ENCODE measurements around the gene DHX35. TPM values are rescaled to one million over a fixed set of nuclear protein-coding genes. Genes with fewer than 3 reads are reported as not detected.
A peak's percentile ranks its signal among the peaks of the same experiment; 100 is the strongest.

The DHX35 gene
- total RNA-seq, 4 donors from 2014 or later, result 16.1 to 17.9 (median 16.4) TPM

DNA sequence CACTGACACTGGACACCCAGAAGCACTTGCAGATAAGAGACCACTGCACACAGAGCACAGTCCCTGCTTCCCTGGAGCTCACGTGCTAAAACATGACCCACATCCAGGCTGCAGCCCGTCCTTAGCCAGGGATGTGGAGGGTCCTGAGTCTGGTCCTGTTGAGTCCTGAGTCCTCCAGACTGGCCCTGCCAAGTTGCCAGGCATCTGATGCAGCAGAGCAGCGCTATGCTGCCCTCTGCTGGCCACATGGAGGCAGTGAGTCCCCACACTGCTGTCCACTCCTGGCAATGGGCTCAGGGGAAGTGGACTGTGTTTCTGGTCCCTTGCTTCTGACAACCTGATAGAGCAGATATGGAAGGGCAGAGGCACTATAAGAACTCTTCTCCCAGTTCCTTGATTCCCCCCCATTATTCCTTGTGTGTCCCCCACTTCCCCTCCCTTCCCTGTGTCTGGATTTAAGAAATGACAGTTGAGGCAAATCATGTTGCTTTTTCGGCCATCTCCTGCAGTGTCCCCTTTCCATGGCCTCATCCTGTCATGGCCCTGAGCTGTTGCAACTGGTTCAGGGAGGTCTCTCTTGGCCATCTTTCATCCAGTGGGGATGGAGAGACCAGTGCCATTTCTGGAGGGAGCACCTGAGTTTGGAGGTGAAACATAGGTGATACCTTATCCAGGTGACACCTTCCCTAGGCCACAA is 86.0 kb downstream of the DHX35 start:
- Histone ChIP-seq H3K36me3 (no peaks in the 10 kb centered on the region), H3K27me3 (no peaks in the 10 kb centered on the region), H3K9me3 (no peaks in the 10 kb centered on the region), H3K27ac (no peak overlapping the region), H3K4me3 (replicated peaks in 1 of 3) (no peak overlapping the region), H3K4me1 (peaks cover 3 to 4% of the 10 kb centered on the region in 2 donors)
- no peak for TF ChIP-seq POLR2A (IDR thresholded peaks at IDR 0.05)
- TF ChIP-seq, protein P1, sequence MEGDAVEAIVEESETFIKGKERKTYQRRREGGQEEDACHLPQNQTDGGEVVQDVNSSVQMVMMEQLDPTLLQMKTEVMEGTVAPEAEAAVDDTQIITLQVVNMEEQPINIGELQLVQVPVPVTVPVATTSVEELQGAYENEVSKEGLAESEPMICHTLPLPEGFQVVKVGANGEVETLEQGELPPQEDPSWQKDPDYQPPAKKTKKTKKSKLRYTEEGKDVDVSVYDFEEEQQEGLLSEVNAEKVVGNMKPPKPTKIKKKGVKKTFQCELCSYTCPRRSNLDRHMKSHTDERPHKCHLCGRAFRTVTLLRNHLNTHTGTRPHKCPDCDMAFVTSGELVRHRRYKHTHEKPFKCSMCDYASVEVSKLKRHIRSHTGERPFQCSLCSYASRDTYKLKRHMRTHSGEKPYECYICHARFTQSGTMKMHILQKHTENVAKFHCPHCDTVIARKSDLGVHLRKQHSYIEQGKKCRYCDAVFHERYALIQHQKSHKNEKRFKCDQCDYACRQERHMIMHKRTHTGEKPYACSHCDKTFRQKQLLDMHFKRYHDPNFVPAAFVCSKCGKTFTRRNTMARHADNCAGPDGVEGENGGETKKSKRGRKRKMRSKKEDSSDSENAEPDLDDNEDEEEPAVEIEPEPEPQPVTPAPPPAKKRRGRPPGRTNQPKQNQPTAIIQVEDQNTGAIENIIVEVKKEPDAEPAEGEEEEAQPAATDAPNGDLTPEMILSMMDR (IDR thresholded peaks at IDR 0.05), result peak; percentile 73 to 95 (median 80)
- peak; percentile 72 to 78 for DNase-seq
- WGBS, 2 donors, result 44% methylated on average over 2 of the region's 4 CpGs
- intact Hi-C loops (cut with DNase I), result loop anchor here (5.0 kb wide), 2 partner anchors 34 to 121 kb away; partner anchors contain the start of gene FAM83D

DNA sequence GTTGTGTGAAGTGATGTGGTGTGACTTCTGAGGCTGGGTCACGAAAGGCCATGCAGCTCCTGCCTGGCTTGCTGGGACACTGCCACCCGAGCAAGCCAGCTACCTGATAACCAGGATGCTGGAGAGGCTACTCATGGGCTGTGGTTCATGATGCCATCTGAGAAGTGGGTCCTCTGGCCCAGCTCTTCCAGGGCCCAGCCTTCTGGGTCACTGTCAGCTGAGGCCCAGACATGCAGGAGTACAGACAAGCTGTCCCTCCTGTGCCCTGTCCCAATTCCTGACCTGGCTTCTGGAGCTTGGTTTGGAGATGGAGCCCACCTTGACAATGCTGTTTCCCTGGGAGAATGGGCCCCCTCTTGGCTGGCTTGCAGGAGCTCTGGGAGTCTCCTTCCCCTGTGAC is 87.0 kb downstream of the DHX35 start:
- 100% methylated on average over 1 to 2 of the region's 2 CpGs for WGBS, 2 donors
- H3K27me3 ChIP-seq, result no peaks in the 10 kb centered on the region
- no peak overlapping the region for H3K27ac ChIP-seq
- TF ChIP-seq, protein P1 (IDR thresholded peaks at IDR 0.05), result no peak
- TF ChIP-seq POLR2A (IDR thresholded peaks at IDR 0.05), result no peak
- H3K4me1 ChIP-seq, result peaks cover 3 to 4% of the 10 kb centered on the region in 2 donors
- H3K9me3 ChIP-seq, result no peaks in the 10 kb centered on the region
- no peak overlapping the region for H3K4me3 ChIP-seq (replicated peaks in 1 of 3)
- no peaks in the 10 kb centered on the region for H3K36me3 ChIP-seq
- DNase-seq, result no peak
- intact Hi-C loops (cut with DNase I), result loop anchor here (5.0 kb wide), 2 partner anchors 33 to 122 kb away; partner anchors contain the start of gene FAM83D

DNA sequence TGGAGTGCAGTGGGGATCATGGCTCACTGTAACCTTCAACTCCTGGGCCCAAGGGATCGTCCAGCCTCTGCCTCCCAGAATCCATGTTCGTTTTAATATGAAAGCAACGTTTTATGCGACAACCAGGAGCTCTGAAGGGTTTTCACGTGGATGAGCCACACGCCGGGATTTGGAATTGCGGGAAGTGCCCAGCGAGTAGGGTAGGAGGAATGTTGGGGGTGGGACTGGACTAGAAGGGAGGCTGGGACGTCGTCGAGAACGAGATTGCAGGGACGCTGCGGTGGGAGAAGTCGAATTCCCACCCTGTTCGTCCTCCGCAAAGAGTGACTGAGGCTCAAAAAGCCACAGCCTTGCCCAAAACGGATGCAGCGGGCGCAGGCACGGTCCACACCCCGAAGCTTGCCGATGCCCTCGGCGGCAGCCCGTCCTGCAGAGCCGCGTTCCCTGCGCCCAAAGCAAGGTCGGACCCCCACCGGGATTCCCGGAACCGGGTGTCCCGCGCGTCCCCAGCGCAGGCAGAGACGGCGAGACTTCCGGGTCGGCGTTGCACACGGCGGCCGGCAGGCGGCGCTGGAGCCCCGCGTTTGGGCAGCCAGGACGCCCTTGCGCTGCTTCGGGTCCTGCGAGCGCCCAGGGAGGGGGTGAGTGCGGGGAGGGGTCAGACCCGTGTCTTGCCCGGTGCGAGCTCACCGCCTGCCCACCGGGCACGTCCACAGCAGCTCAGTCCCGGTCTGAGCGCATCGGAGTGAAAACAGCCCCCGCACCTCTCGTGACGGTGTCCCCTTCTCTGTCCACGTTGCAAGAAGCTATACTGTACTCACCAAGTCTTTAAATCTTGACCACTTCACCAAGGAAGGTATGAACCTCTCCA is 87.8 kb downstream of the DHX35 start:
- Histone ChIP-seq H3K4me1 (peaks cover 3 to 4% of the 10 kb centered on the region in 2 donors), H3K27ac (peak overlapping the region in 2 of 3 donors; percentile 47 to 50), H3K4me3 (replicated peaks in 1 of 3) (peak overlapping the region; percentile 13 to 49 (median 34)), H3K27me3 (no peaks in the 10 kb centered on the region), H3K36me3 (no peaks in the 10 kb centered on the region), H3K9me3 (no peaks in the 10 kb centered on the region)
- TF ChIP-seq POLR2A (IDR thresholded peaks at IDR 0.05), result peak in 1 of 2 donors; percentile 28
- TF ChIP-seq, protein P1 (IDR thresholded peaks at IDR 0.05), result peak; percentile 69 to 99 (median 95)
- intact Hi-C loops (cut with DNase I), result loop anchor here (5.0 kb wide), 2 partner anchors 32 to 123 kb away; partner anchors contain the start of gene FAM83D
- peak; percentile 75 for DNase-seq
- 2% methylated on average over 24 to 35 of the region's 69 CpGs for WGBS, 2 donors

DNA sequence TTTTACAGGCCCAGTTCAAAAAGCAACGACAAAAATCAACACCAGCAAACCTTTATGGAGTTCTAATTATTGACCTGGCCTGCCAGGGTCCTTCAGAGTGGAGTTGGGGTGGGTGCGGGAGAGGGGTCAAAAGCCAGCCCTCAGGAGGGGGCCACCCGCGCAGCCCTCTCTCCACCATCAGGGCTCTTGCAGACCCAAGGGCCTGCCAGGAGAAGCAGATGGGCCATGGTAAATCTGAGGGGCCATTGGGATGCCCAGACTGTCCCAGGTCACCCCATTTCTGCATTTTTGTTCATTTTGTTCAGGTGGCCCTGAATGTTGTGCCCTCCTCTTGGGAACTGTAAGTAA is 88.4 kb downstream of the DHX35 start:
- H3K4me1 ChIP-seq, result peaks cover 3 to 4% of the 10 kb centered on the region in 2 donors
- H3K27me3 ChIP-seq, result no peaks in the 10 kb centered on the region
- H3K36me3 ChIP-seq, result no peaks in the 10 kb centered on the region
- no peak for DNase-seq
- TF ChIP-seq POLR2A (IDR thresholded peaks at IDR 0.05), result no peak
- TF ChIP-seq, protein P1 (IDR thresholded peaks at IDR 0.05), result no peak
- WGBS, 2 donors, result 57 to 69% methylated on average over 4 of the region's 4 CpGs
- no peak overlapping the region for H3K27ac ChIP-seq
- no peaks in the 10 kb centered on the region for H3K9me3 ChIP-seq
- peak overlapping the region in 1 of 3 donors; percentile 34 for H3K4me3 ChIP-seq (replicated peaks in 1 of 3)
- intact Hi-C loops (cut with DNase I), result no loop called here
